ENCODE measurements around the gene TSPEAR. TPM values are rescaled to one million over a fixed set of nuclear protein-coding genes. Genes with fewer than 3 reads are reported as not detected.

Gene TSPEAR
- total RNA-seq, 4 donors from 2014 or later: not detected

GRCh38 chr21:44583800-44584147 is 127.6 kb downstream of the TSPEAR start:
- H3K4me1 ChIP-seq: no peaks in the 10 kb centered on the region
- 72 to 74% methylated on average over 5 to 6 of the region's 6 CpGs for WGBS, 2 donors (ENCODE audit: low coverage in 1 of 2)
- intact Hi-C loops (cut with DNase I; ENCODE audit: low total_unique reads): no loop called here
- no peak overlapping the region for H3K4me3 ChIP-seq
- in situ Hi-C loops (cut with MboI; ENCODE audit: low pct_ligation_motif_present in 1 of 4, low pct_unique_long_range_greater_than_20kb in 1 of 4, low sequenced_read_pairs in 3 of 4): loop anchor here in 2 of 4 donors (25.0 kb wide), 1 partner anchor 104 kb away; the partner anchor contains the start of genes KRTAP10-12 (in 2 of the 2) and KRTAP12-1 (in 2 of the 2)
- no peak overlapping the region for H3K27ac ChIP-seq
- H3K9me3 ChIP-seq: peaks cover 9 to 12% of the 10 kb centered on the region in 2 donors
- DNase-seq: no peak
- TF ChIP-seq POLR2A (IDR thresholded peaks at IDR 0.05): no peak
- no peak for TF ChIP-seq EP300 (IDR thresholded peaks at IDR 0.05; ENCODE audit: low read depth)
- no peak for TF ChIP-seq CTCF (IDR thresholded peaks at IDR 0.05)
- TF ChIP-seq POLR2AphosphoS5 (IDR thresholded peaks at IDR 0.05): no peak
- peaks cover 17% of the 10 kb centered on the region for H3K27me3 ChIP-seq
- no peaks in the 10 kb centered on the region for H3K36me3 ChIP-seq

GRCh38 chr21:44583089-44583799 is 128.1 kb downstream of the TSPEAR start:
- Histone ChIP-seq H3K27ac (no peak overlapping the region), H3K36me3 (no peaks in the 10 kb centered on the region), H3K4me1 (no peaks in the 10 kb centered on the region), H3K4me3 (no peak overlapping the region), H3K27me3 (peaks cover 17% of the 10 kb centered on the region), H3K9me3 (peaks cover 9 to 12% of the 10 kb centered on the region in 2 donors)
- DNase-seq: no peak
- 41 to 61% methylated on average over 7 to 11 of the region's 11 CpGs for WGBS, 2 donors (ENCODE audit: low coverage in 1 of 2)
- TF ChIP-seq POLR2A (IDR thresholded peaks at IDR 0.05) (no peak), POLR2AphosphoS5 (IDR thresholded peaks at IDR 0.05) (no peak), CTCF (IDR thresholded peaks at IDR 0.05) (no peak), EP300 (IDR thresholded peaks at IDR 0.05; ENCODE audit: low read depth) (no peak)
- in situ Hi-C loops (cut with MboI; ENCODE audit: low pct_ligation_motif_present in 1 of 4, low pct_unique_long_range_greater_than_20kb in 1 of 4, low sequenced_read_pairs in 3 of 4): loop anchor here in 2 of 4 donors (25.0 kb wide), 1 partner anchor 104 kb away; the partner anchor contains the start of genes KRTAP10-12 (in 2 of the 2) and KRTAP12-1 (in 2 of the 2)
- intact Hi-C loops (cut with DNase I; ENCODE audit: low total_unique reads): no loop called here

DNA sequence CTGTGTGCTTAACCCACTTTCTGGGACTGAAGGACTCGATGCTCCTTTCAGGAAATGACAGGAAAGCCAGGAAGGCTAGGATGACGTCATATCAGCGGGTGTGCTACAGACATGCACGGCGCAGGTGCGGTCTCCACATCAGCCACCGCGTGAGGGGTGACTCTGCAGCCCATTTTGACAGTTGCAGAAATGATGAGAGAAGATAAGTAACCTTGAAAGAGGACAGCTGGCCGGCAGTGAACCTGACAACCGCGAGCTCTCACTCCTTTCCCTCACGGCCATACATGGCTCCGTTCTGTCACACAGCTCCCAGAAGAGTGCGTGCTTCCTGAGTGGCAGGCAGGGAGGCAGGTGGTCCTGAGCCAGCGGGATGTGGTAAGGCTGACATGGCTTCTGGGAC is 129.3 kb downstream of the TSPEAR start:
- no peak for DNase-seq
- Histone ChIP-seq H3K4me3 (no peak overlapping the region), H3K27ac (no peak overlapping the region), H3K27me3 (peaks cover 17% of the 10 kb centered on the region), H3K9me3 (peaks cover 9 to 12% of the 10 kb centered on the region in 2 donors), H3K4me1 (no peaks in the 10 kb centered on the region), H3K36me3 (no peaks in the 10 kb centered on the region)
- TF ChIP-seq CTCF (IDR thresholded peaks at IDR 0.05) (no peak), EP300 (IDR thresholded peaks at IDR 0.05; ENCODE audit: low read depth) (no peak), POLR2A (IDR thresholded peaks at IDR 0.05) (no peak), POLR2AphosphoS5 (IDR thresholded peaks at IDR 0.05) (no peak)
- in situ Hi-C loops (cut with MboI; ENCODE audit: low pct_ligation_motif_present in 1 of 4, low pct_unique_long_range_greater_than_20kb in 1 of 4, low sequenced_read_pairs in 3 of 4) (loop anchor here in 2 of 4 donors (25.0 kb wide), 1 partner anchor 105 kb away; the partner anchor contains the start of genes KRTAP10-12 (in 2 of the 2) and KRTAP12-1 (in 2 of the 2)), intact Hi-C loops (cut with DNase I; ENCODE audit: low total_unique reads) (no loop called here)
- WGBS, 2 donors (ENCODE audit: low coverage in 1 of 2): 75% methylated on average over 15 of the region's 15 CpGs; no CpG with 5 or more reads in 1 of the 2 donors

DNA sequence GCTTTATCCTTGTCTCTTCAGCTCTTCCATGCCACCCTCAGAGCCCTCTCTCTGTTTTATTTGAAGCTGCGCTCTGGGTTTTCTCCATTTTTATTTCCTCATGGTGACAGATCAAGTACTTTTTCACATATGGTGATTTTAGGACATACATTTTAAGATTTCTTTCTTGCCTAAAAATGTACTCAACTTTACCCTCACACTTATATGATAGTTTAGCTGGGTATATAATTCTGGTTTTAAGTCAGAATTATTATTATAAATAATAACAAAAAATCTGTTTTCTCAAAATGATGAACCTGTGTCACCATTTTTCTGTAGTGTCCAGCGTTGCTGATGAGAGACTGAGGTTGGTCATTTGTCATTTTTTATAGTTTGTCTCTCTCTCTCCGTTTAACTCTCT is 130.2 kb downstream of the TSPEAR start:
- Histone ChIP-seq H3K27me3 (peaks cover 13% of the 10 kb centered on the region), H3K9me3 (peaks cover 9 to 12% of the 10 kb centered on the region in 2 donors), H3K36me3 (no peaks in the 10 kb centered on the region), H3K4me1 (no peaks in the 10 kb centered on the region), H3K27ac (no peak overlapping the region), H3K4me3 (no peak overlapping the region)
- no peak for DNase-seq
- 76 to 79% methylated on average over 3 of the region's 3 CpGs for WGBS, 2 donors (ENCODE audit: low coverage in 1 of 2)
- in situ Hi-C loops (cut with MboI; ENCODE audit: low pct_ligation_motif_present in 1 of 4, low pct_unique_long_range_greater_than_20kb in 1 of 4, low sequenced_read_pairs in 3 of 4) (loop anchor here in 2 of 4 donors (25.0 kb wide), 1 partner anchor 106 kb away; the partner anchor contains the start of genes KRTAP10-12 (in 2 of the 2) and KRTAP12-1 (in 2 of the 2)), intact Hi-C loops (cut with DNase I; ENCODE audit: low total_unique reads) (no loop called here)
- no peak for TF ChIP-seq POLR2A (IDR thresholded peaks at IDR 0.05)
- no peak for TF ChIP-seq CTCF (IDR thresholded peaks at IDR 0.05)
